Neuronal stem cell (in vitro differentiated cells): ENCODE results near the gene RPLP2.
A peak's percentile ranks its signal among the peaks of the same experiment; 100 is the strongest.

Experiments
- DNase-seq: peaks from one replicate; pipeline ENCODE4 v3.0.0-alpha.2; 2013; ENCODE audit warnings: low spot score
- H2AFZ ChIP-seq: one replicate; pipeline ENCODE4 v1.6.1; 2013; ENCODE audit warnings: mild to moderate bottlenecking, low read length, inconsistent platforms
- H2AK5ac ChIP-seq: 2 replicates; pipeline ENCODE4 v1.6.1; 2013; ENCODE audit warnings: low read depth, mild to moderate bottlenecking, inconsistent platforms, low read length, moderate library complexity, mixed read lengths
- H2BK120ac ChIP-seq: 2 replicates; pipeline ENCODE4 v1.6.1; 2013; ENCODE audit warnings: low read depth, mild to moderate bottlenecking, inconsistent platforms, low read length, moderate library complexity, mixed read lengths
- H2BK12ac ChIP-seq: one replicate; pipeline ENCODE4 v1.6.1; 2013; ENCODE audit warnings: low read length, inconsistent platforms
- H2BK15ac ChIP-seq: 2 replicates; pipeline ENCODE4 v1.6.1; 2013; ENCODE audit warnings: mild to moderate bottlenecking, low read length, inconsistent platforms, mixed read lengths
- H2BK5ac ChIP-seq: one replicate; pipeline ENCODE4 v1.6.1; 2013; ENCODE audit warnings: inconsistent platforms, mild to moderate bottlenecking, low read length, moderate library complexity
- H3K14ac ChIP-seq: one replicate; pipeline ENCODE4 v1.6.1; 2013; ENCODE audit warnings: low read length, inconsistent platforms
- H3K18ac ChIP-seq: 2 replicates; pipeline ENCODE4 v1.6.1; 2013; ENCODE audit warnings: low read length, inconsistent platforms
- H3K23ac ChIP-seq: 2 replicates; pipeline ENCODE4 v1.6.1; 2013; ENCODE audit warnings: low read depth, mild to moderate bottlenecking, mixed read lengths, low read length, inconsistent platforms; ENCODE audit not compliant: poor library complexity
- H3K27ac ChIP-seq: replicated peaks from 3 replicates; pipeline ENCODE4 v1.5.1; 2013; ENCODE audit warnings: low read length, inconsistent platforms
- H3K27me3 ChIP-seq, 3 experiments: 2 replicates each; pipeline ENCODE4 v1.6.1; 2013; ENCODE audit warnings: low read length in 3 of 3, mild to moderate bottlenecking in 2 of 3, inconsistent platforms in 1 of 3, low read depth in 1 of 3, mixed read lengths in 1 of 3, moderate library complexity in 1 of 3; ENCODE audit not compliant: control insufficient read depth in 3 of 3, insufficient read depth in 3 of 3
- H3K36me3 ChIP-seq, 2 donors: replicated peaks in 1 of 2; 2 replicates each; pipeline ENCODE4 v1.6.1; 2013; ENCODE audit warnings: low read length in 2 of 2; ENCODE audit not compliant: control insufficient read depth in 2 of 2, insufficient read depth in 2 of 2
- H3K4ac ChIP-seq: 2 replicates; pipeline ENCODE4 v1.6.1; 2013; ENCODE audit warnings: inconsistent platforms, mild to moderate bottlenecking, low read length, moderate library complexity
- H3K4me1 ChIP-seq, 2 donors: 1 replicate in 1 of 2; 2 replicates in 1 of 2; pipeline ENCODE4 v1.6.1; 2013; ENCODE audit warnings: low read length in 2 of 2, low read depth in 1 of 2; ENCODE audit not compliant: control insufficient read depth in 2 of 2, insufficient read depth in 1 of 2
- H3K4me2 ChIP-seq: one replicate; pipeline ENCODE4 v1.6.1; 2013; ENCODE audit warnings: mild to moderate bottlenecking, low read length, inconsistent platforms; ENCODE audit not compliant: insufficient read depth, poor library complexity, severe bottlenecking
- H3K4me3 ChIP-seq, 2 donors: 2 replicates each; pipeline ENCODE4 v1.5.1; 2013; ENCODE audit warnings: low read length in 2 of 2, mild to moderate bottlenecking in 2 of 2, inconsistent platforms in 1 of 2, moderate library complexity in 1 of 2
- H3K79me1 ChIP-seq: one replicate; pipeline ENCODE4 v1.6.1; 2013; ENCODE audit warnings: low read depth, mild to moderate bottlenecking, inconsistent platforms, low read length, moderate library complexity
- H3K9ac ChIP-seq: one replicate; pipeline ENCODE4 v1.6.1; 2013; ENCODE audit warnings: mild to moderate bottlenecking, low read depth, low read length, inconsistent platforms; ENCODE audit not compliant: poor library complexity
- H3K9me3 ChIP-seq, 2 donors: replicated peaks in 1 of 2; 2 replicates each; pipeline versions ENCODE3 to v1.6.1; 2013; ENCODE audit warnings: low read length in 2 of 2, mild to moderate bottlenecking in 2 of 2, inconsistent platforms in 1 of 2, low read depth in 1 of 2, mixed read lengths in 1 of 2, moderate library complexity in 1 of 2; ENCODE audit not compliant: control insufficient read depth in 2 of 2, insufficient read depth in 1 of 2
- H4K8ac ChIP-seq: one replicate; pipeline ENCODE4 v1.6.1; 2013; ENCODE audit warnings: low read depth, mild to moderate bottlenecking, inconsistent platforms, low read length, moderate library complexity
- H4K91ac ChIP-seq: one replicate; pipeline ENCODE4 v1.6.1; 2013; ENCODE audit warnings: low read length, low read depth, mild to moderate bottlenecking, inconsistent platforms; ENCODE audit not compliant: poor library complexity
- WGBS, 2 donors: extraction: QIAGEN DNeasy Blood & Tissue Kit; methylation state at CpG; one replicate each; pipeline ENCODE4 v1.1.7; 2013; ENCODE audit warnings: missing lambda C conversion rate in 2 of 2, mixed read lengths in 1 of 2; ENCODE audit not compliant: insufficient read length in 2 of 2, insufficient replicate concordance in 1 of 2; ENCODE audit errors: extremely low coverage in 2 of 2; 5-methylcytosine and 5-hydroxymethylcytosine counted together

The RPLP2 gene

GRCh38 chr11:827897-828192 lies 18.1 kb downstream of the RPLP2 start, which contains the start of gene CRACR2B:
Gene CRACR2B, plus strand, starts transcription at chr11:827919. Its CDS starts 689 bp downstream, at chr11:828608.
- Histone ChIP-seq H4K91ac (no peak within 1 kb of the TSS), H3K14ac (peak within 1 kb of the TSS; percentile 97), H3K4me2 (peak within 1 kb of the TSS; percentile 83), H2BK15ac (peak within 1 kb of the TSS; percentile 82), H3K27me3 (peaks cover 9 to 56% (median 18%) of the 10 kb centered on the region in 3 experiments), H3K79me1 (peaks cover 3% of the 10 kb centered on the region), H4K8ac (no peak within 1 kb of the TSS), H3K18ac (peak within 1 kb of the TSS; percentile 92), H2BK5ac (peak within 1 kb of the TSS; percentile 88), H3K4me3 (peak within 1 kb of the TSS; percentile 45 to 55), H3K36me3 (peaks cover 0 to 22% of the 10 kb centered on the region in 2 donors), H3K9me3 (peaks cover 0 to 3% of the 10 kb centered on the region in 2 donors), H3K4me1 (peaks cover 45 to 53% of the 10 kb centered on the region in 2 donors), H3K23ac (peak within 1 kb of the TSS; percentile 93), H2AFZ (peak within 1 kb of the TSS; percentile 80), H3K27ac (no peak within 1 kb of the TSS), H2BK12ac (peak within 1 kb of the TSS; percentile 8), H2AK5ac (peak within 1 kb of the TSS; percentile 85), H2BK120ac (no peak within 1 kb of the TSS), H3K4ac (peak within 1 kb of the TSS; percentile 13), H3K9ac (peak within 1 kb of the TSS; percentile 77)
- no CpG with 5 or more reads among the region's 5 CpGs for WGBS, 2 donors
- DNase-seq, result no peak

- H4K8ac ChIP-seq, result no peak overlapping the region
- H3K27ac ChIP-seq, result no peak overlapping the region
- H3K4ac ChIP-seq, result peak overlapping the region; percentile 13
- H3K4me2 ChIP-seq, result peak overlapping the region; percentile 11
- H2BK12ac ChIP-seq, result peak overlapping the region; percentile 8
- peak overlapping the region; percentile 9 for H3K14ac ChIP-seq
- H3K79me1 ChIP-seq, result peaks cover 7% of the 10 kb centered on the region
- peak overlapping the region; percentile 82 for H2BK15ac ChIP-seq
- H3K4me3 ChIP-seq, result peak overlapping the region in 1 of 2 donors; percentile 45
- no peak overlapping the region for H4K91ac ChIP-seq
- H2BK120ac ChIP-seq, result no peak overlapping the region
- WGBS, 2 donors, result no CpG with 5 or more reads among the region's 21 CpGs
- H2BK5ac ChIP-seq, result no peak overlapping the region
- peaks cover 45 to 56% of the 10 kb centered on the region in 2 donors for H3K4me1 ChIP-seq
- peaks cover 9 to 56% (median 18%) of the 10 kb centered on the region in 3 experiments for H3K27me3 ChIP-seq
- no peak for DNase-seq
- peak overlapping the region; percentile 40 for H3K23ac ChIP-seq
- H2AFZ ChIP-seq, result peak overlapping the region; percentile 80
- H3K36me3 ChIP-seq, result peaks cover 0 to 18% of the 10 kb centered on the region in 2 donors
- peaks cover 0 to 3% of the 10 kb centered on the region in 2 donors for H3K9me3 ChIP-seq
- peak overlapping the region; percentile 91 for H3K9ac ChIP-seq
- peak overlapping the region; percentile 72 for H3K18ac ChIP-seq
- peak overlapping the region; percentile 85 for H2AK5ac ChIP-seq
These were observed 18.9 kb downstream of the RPLP2 start for GRCh38 chr11:828506-829175.

GRCh38 chr11:829176-829846 lies 19.5 kb downstream of the RPLP2 start:
- Histone ChIP-seq H2AFZ (peak overlapping the region; percentile 80), H2BK12ac (peak overlapping the region; percentile 8), H3K18ac (peak overlapping the region; percentile 80), H3K9me3 (peaks cover 0 to 3% of the 10 kb centered on the region in 2 donors), H3K27me3 (peaks cover 9 to 56% (median 18%) of the 10 kb centered on the region in 3 experiments), H3K23ac (peak overlapping the region; percentile 70), H3K36me3 (peaks cover 0 to 11% of the 10 kb centered on the region in 2 donors), H4K91ac (no peak overlapping the region), H2BK5ac (peak overlapping the region; percentile 95), H2BK120ac (no peak overlapping the region), H4K8ac (no peak overlapping the region), H3K4me1 (peaks cover 49 to 59% of the 10 kb centered on the region in 2 donors), H3K4ac (no peak overlapping the region), H3K4me2 (peak overlapping the region; percentile 86), H3K4me3 (peak overlapping the region; percentile 45 to 73), H3K14ac (peak overlapping the region; percentile 1), H3K27ac (no peak overlapping the region), H2BK15ac (peak overlapping the region; percentile 40), H2AK5ac (peak overlapping the region; percentile 41), H3K79me1 (peaks cover 7% of the 10 kb centered on the region), H3K9ac (peak overlapping the region; percentile 91)
- WGBS, 2 donors, result no CpG with 5 or more reads among the region's 40 CpGs
- no peak for DNase-seq

GRCh38 chr11:829847-830294 lies 20.1 kb downstream of the RPLP2 start:
- Histone ChIP-seq H2AK5ac (peak overlapping the region; percentile 41), H3K27me3 (peaks cover 9 to 56% (median 18%) of the 10 kb centered on the region in 3 experiments)
- DNase-seq, result no peak

More at GRCh38 chr11:829847-830294, 20.1 kb downstream of the RPLP2 start:
- Histone ChIP-seq H3K9me3 (peaks cover 0 to 3% of the 10 kb centered on the region in 2 donors), H2BK15ac (peak overlapping the region; percentile 40), H3K18ac (peak overlapping the region; percentile 80), H3K4me3 (peak overlapping the region; percentile 45 to 73), H3K36me3 (peaks cover 0 to 10% of the 10 kb centered on the region in 2 donors), H4K8ac (no peak overlapping the region), H3K9ac (peak overlapping the region; percentile 91), H3K4me1 (peaks cover 53 to 59% of the 10 kb centered on the region in 2 donors), H2BK12ac (no peak overlapping the region), H3K27ac (no peak overlapping the region), H3K79me1 (peaks cover 10% of the 10 kb centered on the region), H2BK120ac (no peak overlapping the region), H3K4ac (no peak overlapping the region), H3K4me2 (peak overlapping the region; percentile 86), H2BK5ac (peak overlapping the region; percentile 95), H3K23ac (peak overlapping the region; percentile 70), H2AFZ (peak overlapping the region; percentile 80), H3K14ac (peak overlapping the region; percentile 71), H4K91ac (no peak overlapping the region)
- no CpG with 5 or more reads among the region's 39 CpGs for WGBS, 2 donors
